D721Med (cell line): ENCODE data around the gene SIT1.
"Not testable (repeated sequence)": the region's sequence is repeated elsewhere in the genome, so short reads cannot be mapped to it uniquely, and the experiment has no call there.

Experiments
- DNase-seq: peaks from one replicate; pipeline ENCODE4 v3.0.0; 2011; ENCODE audit warnings: low spot score; ENCODE audit not compliant: insufficient read length
- FAIRE-seq: peaks from 2 replicates; lab custom pipeline; 2011; peaks lifted over from hg19 to GRCh38; lab: Jason Lieb, UNC
- CTCF ChIP-seq: IDR thresholded peaks from 2 replicates; pipeline ENCODE4 v1.5.1; 2012; ENCODE audit warnings: mild to moderate bottlenecking, control low read depth; ENCODE audit not compliant: insufficient read depth; ENCODE audit errors: missing control alignments

SIT1 gene

DNA sequence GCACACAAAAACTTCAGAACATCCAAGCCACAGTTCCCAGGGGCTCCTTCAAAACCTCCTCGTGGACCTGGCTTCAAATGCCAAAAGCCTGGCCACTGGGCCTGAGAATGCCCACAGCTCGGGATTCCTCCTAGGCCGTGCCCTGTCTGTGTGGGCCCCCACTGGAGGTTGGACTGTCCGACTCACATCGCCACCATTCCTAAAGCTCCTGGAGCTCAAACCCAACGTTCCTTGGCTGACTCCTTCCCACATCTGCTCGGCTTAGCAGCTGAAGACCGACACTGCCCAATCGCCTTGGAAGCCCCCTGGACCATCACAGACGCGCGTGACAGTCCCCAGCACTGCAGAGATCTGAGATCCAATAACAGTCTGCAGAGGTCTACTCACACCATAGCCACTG lies 7.7 kb downstream of the SIT1 start:
- FAIRE-seq, result no peak
- TF ChIP-seq CTCF, result no peak
- no peak for DNase-seq

DNA sequence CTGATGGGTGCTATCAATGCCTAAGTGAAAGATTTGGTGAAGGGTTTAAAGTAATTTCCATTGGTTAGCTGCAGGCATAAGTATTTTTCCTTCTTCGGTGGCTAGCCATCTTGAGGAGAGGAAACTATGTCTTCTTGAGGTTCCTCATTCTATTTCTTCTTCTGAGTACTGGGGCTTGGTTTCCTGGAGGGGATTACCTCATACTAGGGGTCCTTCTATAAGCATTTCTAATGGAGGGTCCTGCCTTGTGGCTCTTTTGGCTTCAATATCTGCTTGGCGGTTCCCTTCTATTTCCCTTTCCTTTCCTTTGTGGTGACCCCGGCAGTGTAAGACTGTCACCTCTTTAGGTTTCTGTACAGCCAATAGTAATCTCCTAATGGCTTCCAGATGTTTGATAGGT lies 9.3 kb downstream of the SIT1 start:
- not testable (repeated sequence) for FAIRE-seq, DNase-seq

- FAIRE-seq, DNase-seq: not testable (repeated sequence)
Measured at GRCh38 chr9:35640431-35640830, 10.3 kb downstream of the SIT1 start.

GRCh38 chr9:35639631-35640030 lies 11.1 kb downstream of the SIT1 start:
- no peak for FAIRE-seq
- DNase-seq, result no peak
- no peak for TF ChIP-seq CTCF

DNA sequence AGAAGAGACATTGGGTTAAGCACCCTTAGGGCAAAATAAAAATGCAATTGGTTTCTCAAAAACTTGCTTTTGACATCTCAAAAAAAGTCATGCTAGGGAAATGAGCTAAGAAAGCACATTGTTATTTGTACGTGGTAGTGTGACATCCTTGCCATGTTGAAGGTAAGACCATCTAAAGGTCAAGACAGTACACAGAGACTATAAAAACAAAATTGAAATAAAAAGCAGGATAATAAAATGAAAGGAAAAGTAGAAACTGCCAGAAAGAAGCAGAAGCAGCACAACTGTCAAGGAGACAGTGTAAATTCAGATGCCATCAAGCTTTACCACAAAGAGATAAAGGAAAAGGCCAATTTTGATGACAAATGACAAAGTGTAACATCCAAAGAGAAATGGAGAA lies 11.5 kb downstream of the SIT1 start:
- peak; percentile 88 for FAIRE-seq
- not testable (repeated sequence) for DNase-seq

DNA sequence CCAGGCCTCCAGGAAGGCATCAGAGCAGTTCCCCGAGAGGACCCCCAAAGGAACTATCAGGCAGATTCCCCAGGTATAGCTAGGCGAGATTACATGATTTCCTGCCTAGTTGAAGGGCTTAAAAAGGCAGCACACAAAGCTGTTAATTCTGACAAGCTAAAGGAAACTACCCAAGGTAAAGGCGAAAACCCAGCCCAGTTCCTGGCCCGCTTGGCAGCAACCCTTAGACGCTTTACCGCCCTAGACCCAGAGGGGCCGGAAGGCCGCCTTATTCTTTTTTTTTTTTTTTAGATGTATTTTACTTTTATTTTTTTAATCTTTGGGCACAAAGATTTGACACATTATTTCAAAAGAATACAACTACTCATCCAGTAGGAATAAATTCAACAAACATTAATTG lies 12.0 kb downstream of the SIT1 start:
- not testable (repeated sequence) for FAIRE-seq, DNase-seq

- FAIRE-seq, DNase-seq: not testable (repeated sequence)
Measured at GRCh38 chr9:35637427-35637955, 13.2 kb downstream of the SIT1 start.

GRCh38 chr9:35636877-35637246 lies 13.9 kb downstream of the SIT1 start:
- FAIRE-seq, DNase-seq: not testable (repeated sequence)

GRCh38 chr9:35636135-35636876 lies 14.4 kb downstream of the SIT1 start:
- no peak for TF ChIP-seq CTCF
- FAIRE-seq, result no peak
- DNase-seq, result no peak

GRCh38 chr9:35635730-35636129 lies 15.0 kb downstream of the SIT1 start:
- no peak for FAIRE-seq

More at GRCh38 chr9:35635730-35636129, 15.0 kb downstream of the SIT1 start:
- DNase-seq, result no peak
- no peak for TF ChIP-seq CTCF
